NT2/D1 (cell line): ENCODE measurements around the gene CCR1.

Source experiments
- SUZ12 ChIP-seq: IDR thresholded peaks from 2 replicates; pipeline ENCODE4 v1.6.1; 2011; ENCODE audit not compliant: insufficient read length, insufficient read depth; ENCODE audit errors: extremely low read depth
- YY1 ChIP-seq: IDR thresholded peaks from 2 replicates; pipeline ENCODE4 v1.6.1; 2011; ENCODE audit not compliant: insufficient read length, insufficient read depth
- ZNF274 ChIP-seq: IDR thresholded peaks from 2 replicates; pipeline ENCODE4 v1.6.1; 2011; ENCODE audit warnings: mild to moderate bottlenecking, low read depth, low read length

DNA sequence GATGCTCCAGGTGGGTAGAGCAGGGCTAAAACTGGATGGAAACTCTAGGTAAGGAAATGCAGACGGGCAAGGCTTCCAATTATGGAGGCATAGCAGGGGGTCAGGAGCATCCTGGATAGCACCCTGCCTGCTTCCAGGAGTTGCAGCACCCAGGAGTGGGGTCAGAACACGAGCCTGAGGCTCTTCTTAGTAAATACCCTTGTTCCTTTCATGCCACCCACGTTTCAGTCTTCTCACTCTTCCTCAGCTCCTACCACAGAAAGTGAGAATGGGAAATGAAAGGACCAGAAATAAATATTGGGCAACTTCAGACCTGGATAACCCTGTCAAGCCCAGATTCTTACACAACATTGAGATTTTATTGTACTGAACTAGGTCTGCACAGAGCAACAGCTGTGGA is 16.4 kb downstream of the CCR1 start:
- TF ChIP-seq YY1, result no peak
- TF ChIP-seq ZNF274, result no peak
- no peak for TF ChIP-seq SUZ12
